ENCODE data around the gene ZNF354B.
"Not testable (repeated sequence)": the region's sequence is repeated elsewhere in the genome, so short reads cannot be mapped to it uniquely, and the experiment has no call there.

ZNF354B gene

DNA sequence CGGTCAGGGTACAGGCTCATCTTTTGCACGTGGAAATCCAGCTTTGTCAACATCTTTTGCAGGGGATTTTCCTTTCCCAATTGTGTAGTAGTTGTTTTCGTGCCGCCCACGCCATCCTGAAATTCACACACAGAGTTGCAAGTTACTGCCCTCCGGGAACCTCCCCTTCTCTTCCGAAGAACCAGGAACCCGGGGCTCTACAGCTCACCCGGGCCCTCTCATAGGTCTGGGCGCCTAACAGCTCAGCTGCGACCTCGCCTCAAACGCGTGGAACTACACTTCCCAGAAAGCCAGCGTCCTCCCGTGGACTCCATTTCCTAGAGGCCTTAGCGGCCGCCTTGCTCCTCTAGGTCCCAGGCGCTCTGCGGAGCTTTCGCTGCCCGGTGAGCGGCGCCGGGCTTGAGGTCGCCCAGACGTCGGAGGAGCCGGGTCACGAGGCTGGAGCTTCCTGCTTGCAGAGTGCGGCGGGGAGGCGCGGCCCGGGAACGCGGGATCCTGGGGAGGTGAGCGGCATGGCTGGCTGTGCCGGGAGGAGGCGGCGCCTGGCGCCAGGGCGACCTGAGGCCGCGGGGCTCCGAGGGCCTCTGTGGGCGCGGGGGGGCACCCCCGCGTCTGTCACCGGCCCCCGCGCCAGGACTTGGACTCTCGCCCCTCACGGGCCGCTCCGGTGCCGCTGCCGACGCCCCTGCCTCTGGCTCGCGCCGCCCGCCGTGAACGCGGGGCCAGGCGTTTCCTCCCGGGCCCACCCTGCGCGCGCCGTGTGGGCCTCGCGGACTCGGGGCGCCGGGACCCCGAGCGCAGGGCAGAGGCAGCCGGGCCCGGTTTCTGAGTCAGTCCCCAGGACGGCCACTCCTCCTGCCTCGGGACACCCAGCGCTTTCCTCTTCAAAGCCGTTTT lies at the start of gene ZNF354B:
Gene ZNF354B, plus strand, starts transcription at position 329 of the 897 bp plus-strand sequence. CDS start 1,095 bp downstream, outside the sequence.
- peak; percentile 92 for DNase-seq (ENCODE audit: low spot score)

DNA sequence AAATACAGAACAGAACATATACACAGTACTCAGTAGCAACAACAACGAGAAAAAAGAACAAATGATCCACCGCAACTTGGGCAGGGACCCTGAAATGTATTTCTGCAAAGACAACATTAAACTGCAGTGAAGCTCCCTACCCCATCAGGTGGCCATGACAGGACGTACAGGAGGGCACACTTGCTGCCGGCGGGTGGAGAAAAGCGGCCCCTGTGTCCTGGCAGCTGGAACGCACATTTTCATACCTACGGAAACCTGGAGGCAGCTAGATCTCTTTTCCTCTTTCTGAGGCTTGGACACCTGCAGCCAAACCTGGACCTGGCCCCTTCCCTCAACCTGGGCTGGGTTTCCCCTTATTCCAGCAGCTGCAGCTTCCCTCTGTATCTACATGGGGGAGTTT lies 42.2 kb upstream of the ZNF354B start:
- DNase-seq (ENCODE audit: low spot score), result no peak

DNA sequence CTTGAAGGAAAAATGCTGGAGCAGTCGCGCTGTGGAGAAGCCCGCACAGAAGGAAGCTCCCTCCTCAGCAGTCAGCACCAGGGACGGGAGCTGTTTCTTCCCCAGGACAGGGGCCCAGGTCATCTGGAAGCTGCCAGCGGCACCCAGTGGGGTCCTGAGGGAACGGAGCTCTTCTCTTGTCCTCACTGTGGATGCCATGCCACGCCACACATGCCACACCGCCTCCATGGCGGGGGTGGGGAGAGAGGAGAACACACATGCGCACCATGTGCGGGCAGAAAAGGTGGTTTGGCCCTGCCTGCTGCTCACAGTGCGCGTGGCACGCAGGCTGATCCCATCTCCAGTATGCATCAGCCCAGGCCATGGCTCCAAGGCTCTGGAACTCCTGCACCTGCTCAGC lies 41.7 kb upstream of the ZNF354B start:
- peak; percentile 26 for DNase-seq (ENCODE audit: low spot score)

DNA sequence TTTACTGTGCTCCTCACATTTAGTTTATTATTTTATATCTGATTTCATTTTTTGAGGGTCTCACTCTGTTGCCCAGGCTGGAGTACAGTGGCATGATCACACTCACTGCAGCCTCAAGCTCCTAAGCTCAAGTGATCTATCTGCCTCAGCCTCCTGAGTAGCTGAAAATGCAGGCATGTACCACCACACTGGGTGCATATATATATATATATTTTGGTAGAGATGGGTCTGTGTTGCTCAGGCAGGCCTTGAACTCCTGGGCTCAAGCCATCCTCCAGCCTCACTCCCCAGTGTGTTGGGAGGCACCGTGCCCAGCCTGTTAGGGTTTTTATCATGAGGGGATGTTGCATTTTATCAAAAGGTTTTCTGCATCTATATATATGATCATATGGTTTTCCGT lies 39.8 kb upstream of the ZNF354B start:
- no peak for DNase-seq (ENCODE audit: low spot score)

DNA sequence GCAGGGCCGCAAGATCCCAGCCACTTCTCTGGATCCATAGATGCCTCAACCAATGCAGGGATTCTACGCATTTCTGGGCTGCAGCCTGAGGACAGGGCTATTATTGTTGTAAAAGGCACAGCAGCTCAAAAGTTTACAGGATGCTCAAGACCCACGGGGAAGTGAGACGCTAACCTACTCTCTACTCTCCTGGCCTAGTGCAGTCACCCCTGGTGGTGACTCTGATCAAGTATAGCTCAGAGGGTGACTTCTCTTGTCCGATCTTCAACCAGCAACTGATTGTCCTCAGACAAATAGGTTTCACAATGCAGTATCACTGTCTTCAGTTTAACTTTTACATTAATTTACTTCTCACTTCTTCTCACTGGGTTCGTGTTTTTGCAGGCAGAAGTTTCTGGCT lies 34.3 kb upstream of the ZNF354B start:
- DNase-seq (ENCODE audit: low spot score), result no peak

DNA sequence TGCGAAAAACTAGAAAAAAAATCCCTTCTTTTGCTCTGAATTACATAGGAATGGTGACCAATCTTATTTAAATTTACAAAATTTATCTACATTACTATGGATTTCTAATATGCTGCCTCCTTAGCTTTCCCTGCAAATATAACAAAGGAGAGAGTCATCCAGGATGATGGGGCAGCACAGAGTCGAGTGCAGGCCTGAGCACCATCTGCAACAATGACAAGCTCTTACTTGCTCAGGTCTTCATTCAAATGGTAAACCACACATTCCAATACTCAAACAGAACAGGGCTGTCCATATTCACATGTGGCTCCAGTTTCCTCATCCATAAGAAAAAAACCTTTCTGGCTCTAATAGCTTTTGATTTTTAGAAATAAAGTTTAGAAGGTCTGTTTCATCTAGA lies 33.5 kb upstream of the ZNF354B start:
- peak; percentile 53 for DNase-seq (ENCODE audit: low spot score)

DNA sequence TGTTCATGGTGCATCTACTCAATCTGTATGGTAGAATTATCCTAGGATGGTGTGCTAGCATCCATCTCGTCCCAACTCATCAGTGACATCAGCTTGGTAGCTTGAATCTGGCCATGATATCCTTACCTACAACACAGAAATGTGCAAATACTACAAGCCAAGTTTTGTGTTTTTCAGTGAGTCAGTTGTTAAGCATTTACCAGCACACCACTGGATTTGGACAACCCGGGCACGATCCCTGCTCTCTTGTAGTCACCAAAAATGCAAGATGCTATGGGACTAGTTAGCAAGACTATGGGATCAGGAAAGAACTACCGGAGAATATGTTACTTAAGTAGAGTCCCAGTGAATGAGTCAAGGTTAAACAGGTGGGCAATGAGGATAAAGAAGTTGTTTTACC lies 32.1 kb upstream of the ZNF354B start:
- DNase-seq (ENCODE audit: low spot score), result no peak

DNA sequence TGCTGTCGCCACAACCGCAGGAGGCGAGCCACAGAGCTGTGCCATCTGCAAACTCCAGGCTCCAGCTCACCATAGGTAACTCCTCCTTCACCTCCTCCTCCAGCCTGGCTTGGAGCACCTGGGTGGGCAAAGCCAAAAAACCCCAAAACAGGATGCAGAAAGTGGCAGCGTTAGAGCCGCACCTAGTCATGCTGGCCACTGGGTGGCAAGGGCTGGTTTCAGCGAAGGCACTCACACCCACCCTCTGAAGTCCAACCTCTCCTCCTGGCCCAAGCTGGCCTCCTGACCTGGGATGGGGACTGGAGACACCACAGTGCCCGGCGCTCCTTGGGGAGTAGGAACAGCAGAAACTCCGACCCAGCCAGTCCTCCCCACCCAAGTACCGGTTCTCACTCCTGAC lies 28.7 kb upstream of the ZNF354B start:
- DNase-seq (ENCODE audit: low spot score), result peak; percentile 20

DNA sequence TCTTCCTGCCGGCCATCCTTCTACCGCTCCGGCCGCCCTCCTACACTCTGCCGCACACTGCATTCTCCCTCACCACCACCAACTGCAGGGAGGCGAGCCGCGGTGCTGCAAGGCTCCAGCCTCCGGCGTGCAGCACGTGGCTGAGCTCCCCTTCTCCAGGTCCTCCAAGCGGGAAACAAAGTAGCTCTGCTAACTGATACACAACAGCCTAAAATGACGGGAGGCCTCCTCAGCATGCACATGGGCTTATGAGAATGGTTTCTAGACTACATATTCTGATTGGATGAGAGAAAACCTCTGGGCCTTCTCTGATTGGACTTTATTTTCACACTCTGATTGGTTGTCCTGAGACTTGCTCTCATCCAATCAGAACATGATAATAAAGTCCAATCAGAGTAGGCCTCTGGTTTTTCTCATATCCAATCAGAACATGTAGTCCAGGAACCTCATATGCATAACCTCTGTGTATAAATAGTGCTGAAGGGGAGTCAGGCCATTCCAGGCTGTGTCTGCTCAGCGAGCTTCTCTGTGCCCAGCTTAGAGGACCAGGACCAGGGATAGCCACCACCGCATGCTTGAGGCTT lies 27.0 kb upstream of the ZNF354B start:
- DNase-seq (ENCODE audit: low spot score), result peak; percentile 35

DNA sequence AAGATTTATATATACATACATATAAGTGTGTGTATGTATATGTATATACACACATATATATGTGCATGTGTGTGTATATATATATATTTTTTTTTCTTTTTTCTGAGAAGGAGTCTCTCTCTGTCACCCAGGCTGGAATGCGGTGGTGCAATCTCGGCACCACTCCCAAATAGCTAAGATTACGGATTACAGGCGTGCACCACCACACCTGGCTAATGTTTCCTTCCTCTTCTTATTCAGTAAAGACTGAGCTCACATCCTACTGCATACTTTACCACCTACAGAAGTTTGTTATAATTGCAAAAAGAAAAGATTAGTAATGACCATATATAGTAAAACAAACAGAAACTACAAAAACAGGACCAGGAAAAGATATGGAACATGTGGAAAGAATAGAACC lies 23.1 kb upstream of the ZNF354B start:
- no peak for DNase-seq (ENCODE audit: low spot score)

DNA sequence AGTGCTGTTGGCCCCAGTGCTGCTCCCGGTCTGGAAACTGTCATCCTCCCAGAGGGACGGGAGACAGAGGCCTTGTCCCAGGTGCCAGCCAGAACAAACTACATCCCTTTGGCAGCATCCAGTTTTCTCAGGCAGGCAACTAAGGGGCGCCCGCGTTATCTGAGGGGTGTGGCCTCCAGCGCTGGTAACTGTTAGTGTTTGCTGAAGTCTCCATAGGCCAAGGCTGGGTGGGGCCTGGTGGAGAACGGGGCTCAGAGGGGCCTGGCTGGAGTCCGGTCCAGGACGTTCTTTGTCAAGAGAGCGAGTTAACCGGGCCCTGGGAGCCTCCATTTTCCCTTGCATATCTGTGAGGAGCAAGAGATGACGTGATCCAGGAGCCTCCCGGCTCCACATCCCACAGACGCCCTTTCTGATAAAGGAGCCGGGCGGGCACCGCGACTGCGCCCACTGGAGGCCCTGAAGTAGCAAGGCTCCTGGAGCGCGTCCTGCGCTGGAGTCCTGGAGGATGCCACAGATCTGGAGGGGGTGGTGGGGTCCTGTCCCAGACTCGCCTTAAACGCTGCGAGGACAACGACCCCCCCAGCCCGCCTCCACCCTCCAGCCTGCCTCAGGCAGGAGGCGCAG lies 20.9 kb upstream of the ZNF354B start:
- peak; percentile 47 for DNase-seq (ENCODE audit: low spot score)

DNA sequence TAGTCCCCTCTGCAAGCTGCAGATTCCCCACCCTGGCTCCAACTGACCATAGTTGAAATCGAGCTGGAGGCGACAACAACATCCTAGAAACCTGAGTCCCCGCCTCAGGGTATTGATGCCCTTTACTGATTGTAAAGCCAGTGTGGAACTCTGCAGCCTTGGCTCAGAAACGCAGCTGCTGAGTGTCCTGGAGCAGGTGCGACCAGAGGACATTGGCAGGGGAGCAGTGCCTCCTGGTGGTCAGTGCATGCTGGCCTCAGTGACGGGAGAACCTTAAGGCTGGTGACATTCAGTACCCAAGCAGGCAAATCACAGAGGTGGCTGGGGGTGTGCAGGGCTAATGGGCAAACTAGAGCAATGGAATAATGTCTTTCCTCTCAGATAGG lies 20.4 kb upstream of the ZNF354B start:
- DNase-seq (ENCODE audit: low spot score), result peak; percentile 74

DNA sequence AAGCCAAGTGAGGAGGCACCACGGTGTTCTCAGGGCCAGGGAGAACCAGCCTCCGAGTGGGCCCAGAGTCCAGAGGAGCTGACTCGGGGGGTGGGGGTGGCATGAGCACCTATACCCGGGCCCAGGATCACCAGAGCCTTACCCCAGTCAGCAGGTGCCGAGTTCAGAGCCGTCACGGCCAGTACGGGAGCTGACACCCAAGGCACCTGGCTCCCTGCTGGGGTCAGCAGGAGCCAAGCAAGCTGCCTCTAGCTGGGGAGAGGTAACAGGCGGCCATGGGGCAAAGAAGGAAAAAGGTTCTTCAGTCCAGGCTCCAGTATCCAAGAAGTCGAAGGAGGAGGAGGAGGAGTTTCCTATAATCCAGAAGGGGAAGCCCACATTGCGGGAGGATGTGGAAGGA lies 19.4 kb upstream of the ZNF354B start:
- DNase-seq (ENCODE audit: low spot score), result not testable (repeated sequence)

DNA sequence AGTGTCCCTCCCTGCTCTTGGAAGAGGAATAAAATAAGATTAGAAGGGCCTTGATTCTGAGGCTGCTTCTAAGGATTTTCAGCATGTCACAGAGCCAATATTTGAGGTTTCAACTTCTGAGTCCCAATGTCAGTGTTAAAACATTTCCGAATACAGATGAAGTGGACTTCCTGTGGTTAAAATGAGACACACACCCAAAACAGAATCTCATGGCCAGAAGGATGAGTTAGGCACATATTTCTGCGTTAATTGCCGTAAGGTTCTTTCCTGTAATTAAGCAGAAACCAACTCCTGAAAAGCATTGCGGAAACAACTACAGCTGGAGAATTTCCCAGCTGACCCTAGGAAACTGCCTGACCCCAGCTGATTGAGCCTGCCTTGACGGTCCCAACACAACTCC lies 10.4 kb upstream of the ZNF354B start:
- DNase-seq (ENCODE audit: low spot score), result no peak

DNA sequence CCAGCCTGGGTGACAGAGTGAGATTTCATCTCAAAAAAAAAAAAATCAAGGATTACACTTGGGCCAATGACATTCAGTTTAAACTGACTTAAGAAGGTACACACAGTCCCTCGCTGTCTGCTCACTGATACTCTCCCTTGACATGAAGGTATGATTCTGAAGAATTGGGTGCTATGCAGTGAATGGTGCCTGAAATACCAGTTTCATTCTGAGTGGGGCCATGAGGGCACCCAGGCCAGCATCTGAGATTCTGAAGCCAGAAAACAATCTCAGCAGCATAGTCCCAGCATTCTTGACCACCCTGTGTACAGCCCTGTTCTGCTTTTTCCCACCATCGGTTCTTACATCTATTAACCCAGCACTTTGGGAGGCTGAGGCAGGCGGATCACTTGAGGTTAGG lies 7.8 kb upstream of the ZNF354B start:
- DNase-seq (ENCODE audit: low spot score), result no peak

DNA sequence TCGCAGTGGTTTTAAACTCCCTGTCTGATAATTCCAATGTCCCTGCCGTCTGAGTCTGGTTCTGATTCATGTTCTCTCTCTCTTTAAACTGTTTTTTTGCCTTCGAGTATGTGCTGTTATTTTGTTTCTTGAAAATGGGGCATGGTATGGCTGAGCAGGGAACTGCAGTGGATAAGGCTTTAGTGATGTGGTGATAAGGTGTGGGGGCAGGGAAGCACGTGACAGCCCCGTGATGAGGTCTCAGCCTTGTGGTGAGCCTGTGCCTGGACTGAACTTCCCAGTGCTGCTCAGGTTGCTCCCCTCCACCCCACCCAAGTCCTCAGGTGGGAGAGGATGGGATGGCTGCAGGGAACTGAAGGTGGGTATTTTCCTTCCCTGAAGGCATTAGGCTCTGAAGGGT lies 5.5 kb upstream of the ZNF354B start:
- no peak for DNase-seq (ENCODE audit: low spot score)

DNA sequence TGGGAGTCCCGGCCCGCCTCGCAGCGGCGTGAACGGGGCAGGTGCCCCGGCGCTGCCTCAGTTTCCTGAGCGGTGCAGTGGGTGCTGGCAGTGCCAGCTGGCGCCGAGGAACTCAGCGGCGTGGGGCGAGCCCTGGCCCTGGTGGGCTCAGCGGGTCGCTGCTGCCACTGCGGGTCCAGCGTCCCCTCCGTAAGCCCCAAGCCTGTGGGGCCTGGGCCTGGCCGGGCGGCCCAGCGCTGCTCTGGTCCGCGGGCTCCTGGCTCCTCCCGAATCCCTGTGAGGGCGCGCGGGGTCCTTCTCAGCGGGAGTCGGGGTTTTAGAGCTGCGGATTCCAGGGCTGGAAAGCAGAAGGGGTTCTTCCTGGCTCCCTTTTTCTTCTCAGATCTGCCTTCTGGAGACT lies 862 bp downstream of the ZNF354B start:
- not testable (repeated sequence) for DNase-seq (ENCODE audit: low spot score)

DNA sequence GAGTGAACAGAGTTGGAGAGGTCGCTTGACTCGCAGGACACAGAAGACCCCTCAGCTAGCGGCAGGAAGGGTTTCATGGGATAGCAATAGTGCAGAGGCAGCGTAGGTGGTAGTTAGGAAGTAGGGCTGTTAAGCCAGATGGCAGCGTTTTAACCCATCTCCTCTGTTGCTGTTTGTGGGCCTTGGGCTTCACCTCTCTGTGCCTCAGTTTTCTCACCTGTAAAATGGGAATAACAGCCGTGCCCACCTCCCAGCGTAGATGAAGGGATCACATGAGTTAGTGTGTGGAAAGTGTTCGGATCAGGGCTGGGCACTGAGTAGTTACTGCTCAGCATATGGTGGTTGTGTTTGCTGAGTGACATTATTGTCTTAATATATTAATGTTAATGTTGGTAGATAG lies 1.9 kb downstream of the ZNF354B start:
- DNase-seq (ENCODE audit: low spot score), result no peak

DNA sequence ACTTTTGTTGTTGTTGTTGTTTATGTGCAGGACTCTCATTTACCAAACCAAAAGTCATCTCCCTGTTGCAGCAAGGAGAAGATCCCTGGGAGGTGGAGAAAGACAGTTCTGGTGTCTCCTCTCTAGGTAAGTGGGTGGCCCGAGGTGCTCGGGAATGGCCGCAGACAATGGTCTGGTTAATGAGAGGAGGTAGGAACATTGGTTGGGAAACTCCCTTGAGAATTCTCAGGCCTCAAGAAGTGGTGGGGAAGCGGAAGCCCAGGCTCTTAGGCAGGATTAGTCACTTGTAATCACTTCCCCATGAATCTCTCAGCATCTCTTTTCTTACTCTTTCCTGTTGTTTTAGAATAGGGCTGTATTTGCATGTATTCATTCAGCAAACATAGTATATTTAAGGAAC lies 7.2 kb downstream of the ZNF354B start:
- no peak for DNase-seq (ENCODE audit: low spot score)

DNA sequence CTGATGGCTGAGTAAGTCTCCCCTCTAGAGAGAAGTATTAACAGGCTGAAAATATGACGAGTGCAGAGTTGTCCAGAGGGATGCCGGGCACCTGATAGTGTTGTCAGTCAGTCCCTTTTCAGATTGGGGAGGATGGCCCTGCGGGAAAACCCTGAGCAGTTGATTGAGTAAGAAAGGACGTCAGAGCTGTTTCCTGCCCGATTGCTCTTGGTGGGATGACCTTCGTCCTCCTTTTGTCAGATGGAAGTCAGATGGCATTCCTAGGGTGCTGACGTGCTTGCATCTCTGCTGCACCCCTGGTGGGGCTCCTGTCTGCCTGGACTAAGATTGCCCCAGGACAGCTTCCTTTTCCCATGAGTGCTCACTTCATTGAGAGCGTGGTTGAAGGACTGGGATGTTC lies 9.8 kb downstream of the ZNF354B start:
- DNase-seq (ENCODE audit: low spot score), result no peak

DNA sequence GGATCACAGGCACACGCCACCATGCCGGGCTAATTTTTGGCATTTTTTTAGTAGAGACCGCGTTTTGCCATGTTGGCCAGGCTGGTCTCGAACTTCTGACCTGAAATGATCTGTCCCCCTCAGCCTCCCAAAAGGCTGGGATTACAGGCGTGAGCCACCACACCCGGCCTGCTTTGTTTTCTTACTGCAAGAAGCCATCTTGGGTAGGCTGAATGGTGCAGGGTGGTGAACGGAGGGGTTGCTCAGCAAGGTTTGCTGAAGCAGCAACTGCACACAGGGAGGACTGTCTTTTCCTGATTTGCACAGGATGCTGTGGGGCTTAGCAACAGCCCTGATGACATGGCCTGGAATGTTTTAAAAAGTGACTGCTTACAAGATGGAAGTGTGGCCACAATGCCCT lies 10.7 kb downstream of the ZNF354B start:
- DNase-seq (ENCODE audit: low spot score), result no peak

DNA sequence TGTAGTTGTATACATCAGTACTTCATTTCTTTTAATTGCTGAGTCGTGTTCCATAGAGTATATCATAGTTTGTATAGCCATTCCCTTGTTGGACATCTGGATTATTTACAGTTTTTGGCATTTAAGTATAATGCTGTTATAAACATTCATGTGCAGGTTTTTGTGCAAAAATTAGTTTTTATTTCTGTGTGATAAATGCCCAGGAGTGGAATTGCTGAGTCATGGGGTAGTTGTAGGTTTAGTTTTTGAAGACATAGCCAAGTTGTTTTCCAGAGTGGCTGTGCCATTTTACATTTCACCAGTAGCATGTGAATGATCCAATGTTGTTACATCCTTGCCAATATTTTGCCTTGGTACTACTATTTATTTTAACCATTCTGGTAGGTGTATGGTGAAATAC lies 12.5 kb downstream of the ZNF354B start:
- DNase-seq (ENCODE audit: low spot score), result no peak

DNA sequence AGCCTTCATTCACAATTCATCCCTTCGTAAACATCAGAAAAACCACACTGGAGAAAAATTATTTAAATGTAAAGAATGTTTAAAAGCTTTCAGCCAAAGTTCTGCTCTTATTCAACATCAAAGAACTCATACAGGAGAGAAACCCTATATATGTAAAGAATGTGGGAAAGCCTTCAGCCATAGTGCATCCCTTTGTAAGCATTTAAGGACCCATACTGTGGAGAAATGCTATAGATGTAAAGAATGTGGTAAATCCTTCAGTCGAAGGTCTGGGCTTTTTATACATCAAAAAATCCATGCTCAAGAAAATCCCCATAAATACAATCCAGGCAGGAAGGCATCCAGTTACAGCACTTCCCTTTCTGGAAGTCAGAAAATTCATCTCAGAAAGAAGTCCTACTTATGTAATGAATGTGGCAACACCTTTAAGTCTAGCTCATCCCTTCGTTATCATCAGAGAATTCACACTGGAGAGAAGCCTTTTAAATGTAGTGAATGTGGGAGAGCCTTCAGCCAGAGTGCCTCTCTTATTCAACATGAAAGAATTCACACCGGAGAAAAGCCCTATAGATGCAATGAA lies 23.5 kb downstream of the ZNF354B start:
- DNase-seq (ENCODE audit: low spot score), result not testable (repeated sequence)

All from iPS-NIHi11 (cell line).